Stomach smooth muscle (tissue), 2 donors: ENCODE results near the gene HYI.
"Not testable (repeated sequence)": the region's sequence is repeated elsewhere in the genome, so short reads cannot be mapped to it uniquely, and the experiment has no call there.

ENCODE experiments used
- H3K27ac ChIP-seq: one replicate; pipeline ENCODE4 v1.7.0; 2013; ENCODE audit warnings: mild to moderate bottlenecking, low read length, inconsistent platforms
- H3K27me3 ChIP-seq, 2 donors: one replicate each; pipeline ENCODE4 v1.7.0; 2013; ENCODE audit warnings: low read length in 2 of 2; ENCODE audit not compliant: insufficient read depth in 2 of 2, control insufficient read depth in 1 of 2
- H3K36me3 ChIP-seq, 2 donors: one replicate each; pipeline ENCODE4 v1.7.0; 2013; ENCODE audit warnings: low read length in 2 of 2; ENCODE audit not compliant: control insufficient read depth in 2 of 2, insufficient read depth in 2 of 2
- H3K4me1 ChIP-seq: one replicate; pipeline ENCODE4 v1.7.0; 2013; ENCODE audit warnings: low read length; ENCODE audit not compliant: control insufficient read depth, insufficient read depth
- H3K4me3 ChIP-seq, 2 donors: one replicate each; pipeline ENCODE4 v1.7.0; 2013; ENCODE audit warnings: low read length in 2 of 2
- H3K9ac ChIP-seq, 2 donors: one replicate each; pipeline ENCODE4 v1.7.0; 2013; ENCODE audit warnings: low read length in 2 of 2, mild to moderate bottlenecking in 1 of 2
- H3K9me3 ChIP-seq, 2 donors: one replicate each; pipeline ENCODE4 v1.7.0; 2013; ENCODE audit warnings: low read length in 2 of 2; ENCODE audit not compliant: control insufficient read depth in 2 of 2
- donor health status: healthy.
- donor health status: Pancreatic carcinoma.

The HYI gene

GRCh38 chr1:43453442-43454269 lies at the start of gene HYI:
TSS of gene HYI (minus strand) at chr1:43453931. CDS start at chr1:43453793, 138 bp downstream.
- H3K9ac ChIP-seq, result peak within 1 kb of the TSS; percentile 58 to 73

GRCh38 chr1:43501806-43502205 lies 48.1 kb upstream of the HYI start:
- H3K36me3 ChIP-seq, H3K4me3 ChIP-seq, H3K9me3 ChIP-seq, H3K4me1 ChIP-seq, H3K27me3 ChIP-seq, H3K9ac ChIP-seq, H3K27ac ChIP-seq: not testable (repeated sequence)

More at GRCh38 chr1:43453442-43454269, at the start of gene HYI:
- H3K4me1 ChIP-seq, result peaks cover 20% of the 10 kb centered on the region
- H3K4me3 ChIP-seq, result peak within 1 kb of the TSS; percentile 77 to 81
- peak within 1 kb of the TSS; percentile 78 for H3K27ac ChIP-seq
- no peaks in the 10 kb centered on the region for H3K9me3 ChIP-seq
- peaks cover 22 to 29% of the 10 kb centered on the region in 2 donors for H3K36me3 ChIP-seq
- no peaks in the 10 kb centered on the region for H3K27me3 ChIP-seq

- Histone ChIP-seq H3K9ac (no peak overlapping the region), H3K9me3 (no peaks in the 10 kb centered on the region), H3K4me3 (no peak overlapping the region), H3K27me3 (no peaks in the 10 kb centered on the region), H3K4me1 (no peaks in the 10 kb centered on the region), H3K36me3 (no peaks in the 10 kb centered on the region), H3K27ac (no peak overlapping the region)
Measured at GRCh38 chr1:43499898-43500297, 46.2 kb upstream of the HYI start.

- Histone ChIP-seq H3K36me3 (no peaks in the 10 kb centered on the region), H3K27ac (no peak overlapping the region), H3K4me1 (no peaks in the 10 kb centered on the region), H3K9me3 (peaks cover 6% of the 10 kb centered on the region in 2 donors), H3K9ac (no peak overlapping the region), H3K4me3 (no peak overlapping the region), H3K27me3 (no peaks in the 10 kb centered on the region)
Measured at GRCh38 chr1:43495204-43495603, 41.5 kb upstream of the HYI start.

- Histone ChIP-seq H3K4me1 (no peaks in the 10 kb centered on the region), H3K9me3 (peaks cover 6% of the 10 kb centered on the region in 2 donors), H3K9ac (no peak overlapping the region), H3K27me3 (no peaks in the 10 kb centered on the region), H3K4me3 (no peak overlapping the region), H3K27ac (no peak overlapping the region), H3K36me3 (no peaks in the 10 kb centered on the region)
Measured at GRCh38 chr1:43493661-43494450, 40.1 kb upstream of the HYI start.

- H3K27me3 ChIP-seq, result no peaks in the 10 kb centered on the region
- H3K9me3 ChIP-seq, result peaks cover 6% of the 10 kb centered on the region in 2 donors
- no peaks in the 10 kb centered on the region for H3K36me3 ChIP-seq
- no peak overlapping the region for H3K27ac ChIP-seq
- H3K4me3 ChIP-seq, result no peak overlapping the region
- no peaks in the 10 kb centered on the region for H3K4me1 ChIP-seq
- no peak overlapping the region for H3K9ac ChIP-seq
Measured at GRCh38 chr1:43492826-43493225, 39.1 kb upstream of the HYI start.

- peaks cover 6% of the 10 kb centered on the region in 2 donors for H3K9me3 ChIP-seq
Measured at GRCh38 chr1:43491061-43491460, 37.3 kb upstream of the HYI start.

GRCh38 chr1:43488165-43488564 lies 34.4 kb upstream of the HYI start:
- H3K9ac ChIP-seq, result no peak overlapping the region
- H3K9me3 ChIP-seq, result peaks cover 6% of the 10 kb centered on the region in 2 donors
- no peak overlapping the region for H3K27ac ChIP-seq
- no peaks in the 10 kb centered on the region for H3K36me3 ChIP-seq
- H3K4me1 ChIP-seq, result no peaks in the 10 kb centered on the region
- H3K4me3 ChIP-seq, result no peak overlapping the region
- no peaks in the 10 kb centered on the region for H3K27me3 ChIP-seq

More at GRCh38 chr1:43491061-43491460, 37.3 kb upstream of the HYI start:
- Histone ChIP-seq H3K27ac (no peak overlapping the region), H3K27me3 (no peaks in the 10 kb centered on the region), H3K9ac (no peak overlapping the region), H3K4me1 (no peaks in the 10 kb centered on the region), H3K4me3 (no peak overlapping the region), H3K36me3 (no peaks in the 10 kb centered on the region)

GRCh38 chr1:43484367-43484766 lies 30.6 kb upstream of the HYI start:
- no peaks in the 10 kb centered on the region for H3K9me3 ChIP-seq
- no peaks in the 10 kb centered on the region for H3K4me1 ChIP-seq
- H3K27ac ChIP-seq, result no peak overlapping the region
- H3K9ac ChIP-seq, result no peak overlapping the region
- no peaks in the 10 kb centered on the region for H3K27me3 ChIP-seq
- no peaks in the 10 kb centered on the region for H3K36me3 ChIP-seq
- no peak overlapping the region for H3K4me3 ChIP-seq

GRCh38 chr1:43482215-43482614 lies 28.5 kb upstream of the HYI start:
- Histone ChIP-seq H3K4me1 (no peaks in the 10 kb centered on the region), H3K36me3 (no peaks in the 10 kb centered on the region), H3K27me3 (no peaks in the 10 kb centered on the region), H3K9ac (no peak overlapping the region), H3K9me3 (no peaks in the 10 kb centered on the region), H3K27ac (no peak overlapping the region), H3K4me3 (no peak overlapping the region)
